PC-9 (cell line): Measurements from ENCODE around the gene RAD9A.

Source experiments
- EZH2 ChIP-seq: fragments of 200-600 bp; sonication (generic); IDR thresholded peaks from 2 replicates; pipeline ENCODE4 v1.8.0; 2017; ENCODE audit warnings: antibody characterized with exemption, low read depth
- TF ChIP-seq, protein P1 (sequence below): fragments of 200-600 bp; sonication (generic); conservative IDR thresholded peaks from 2 replicates; pipeline ENCODE4 v1.6.1; 2017; ENCODE audit warnings: mixed run types, antibody characterized with exemption, mild to moderate bottlenecking, moderate library complexity

GRCh38 chr11:67406969-67407687 lies 15.3 kb downstream of the RAD9A start:
- TF ChIP-seq, protein P1, sequence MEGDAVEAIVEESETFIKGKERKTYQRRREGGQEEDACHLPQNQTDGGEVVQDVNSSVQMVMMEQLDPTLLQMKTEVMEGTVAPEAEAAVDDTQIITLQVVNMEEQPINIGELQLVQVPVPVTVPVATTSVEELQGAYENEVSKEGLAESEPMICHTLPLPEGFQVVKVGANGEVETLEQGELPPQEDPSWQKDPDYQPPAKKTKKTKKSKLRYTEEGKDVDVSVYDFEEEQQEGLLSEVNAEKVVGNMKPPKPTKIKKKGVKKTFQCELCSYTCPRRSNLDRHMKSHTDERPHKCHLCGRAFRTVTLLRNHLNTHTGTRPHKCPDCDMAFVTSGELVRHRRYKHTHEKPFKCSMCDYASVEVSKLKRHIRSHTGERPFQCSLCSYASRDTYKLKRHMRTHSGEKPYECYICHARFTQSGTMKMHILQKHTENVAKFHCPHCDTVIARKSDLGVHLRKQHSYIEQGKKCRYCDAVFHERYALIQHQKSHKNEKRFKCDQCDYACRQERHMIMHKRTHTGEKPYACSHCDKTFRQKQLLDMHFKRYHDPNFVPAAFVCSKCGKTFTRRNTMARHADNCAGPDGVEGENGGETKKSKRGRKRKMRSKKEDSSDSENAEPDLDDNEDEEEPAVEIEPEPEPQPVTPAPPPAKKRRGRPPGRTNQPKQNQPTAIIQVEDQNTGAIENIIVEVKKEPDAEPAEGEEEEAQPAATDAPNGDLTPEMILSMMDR: no peak
- no peak for TF ChIP-seq EZH2
